Osteocyte (in vitro differentiated cells): ENCODE data around the gene PKP3. TPM values are rescaled to one million over a fixed set of nuclear protein-coding genes. Genes with fewer than 3 reads are reported as not detected.
A peak's percentile ranks its signal among the peaks of the same experiment; 100 is the strongest.

Source experiments
- DNase-seq: peaks from one replicate; pipeline ENCODE4 v3.0.0; 2021; ENCODE audit warnings: mixed read lengths; ENCODE audit not compliant: unreplicated experiment; ENCODE audit errors: extremely low spot score
- H3K27ac Mint-ChIP-seq: one replicate; pipeline ENCODE4 v1.8.0; 2021; ENCODE audit warnings: mild to moderate bottlenecking, mixed read lengths; ENCODE audit not compliant: unreplicated experiment
- H3K27me3 Mint-ChIP-seq: one replicate; pipeline ENCODE4 v1.8.0; 2021; ENCODE audit warnings: mixed read lengths; ENCODE audit not compliant: unreplicated experiment
- H3K36me3 Mint-ChIP-seq: one replicate; pipeline ENCODE4 v1.8.0; 2021; ENCODE audit warnings: mixed read lengths; ENCODE audit not compliant: unreplicated experiment
- H3K4me1 Mint-ChIP-seq: one replicate; pipeline ENCODE4 v1.8.0; 2021; ENCODE audit warnings: mixed read lengths; ENCODE audit not compliant: unreplicated experiment
- H3K4me3 Mint-ChIP-seq: one replicate; pipeline ENCODE4 v1.8.0; 2021; ENCODE audit warnings: mild to moderate bottlenecking, moderate library complexity, mixed read lengths; ENCODE audit not compliant: unreplicated experiment
- H3K9me3 Mint-ChIP-seq: one replicate; pipeline ENCODE4 v1.8.0; 2021; ENCODE audit warnings: mixed read lengths; ENCODE audit not compliant: unreplicated experiment
- total RNA-seq: library from RNA; stranded (reverse); gene quantifications from 2 replicates; pipeline ENCODE4 v1.2.1, GENCODE V29; 2021
- TF ChIP-seq, protein P1 (sequence below): fragments of 200-600 bp; sonication (generic); IDR thresholded peaks from 2 replicates; pipeline ENCODE4 v1.5.0; 2021; ENCODE audit warnings: antibody characterized with exemption, mild to moderate bottlenecking, moderate library complexity

Gene PKP3
- total RNA-seq, 1 donor from 2014 or later, result 0.40 TPM

DNA sequence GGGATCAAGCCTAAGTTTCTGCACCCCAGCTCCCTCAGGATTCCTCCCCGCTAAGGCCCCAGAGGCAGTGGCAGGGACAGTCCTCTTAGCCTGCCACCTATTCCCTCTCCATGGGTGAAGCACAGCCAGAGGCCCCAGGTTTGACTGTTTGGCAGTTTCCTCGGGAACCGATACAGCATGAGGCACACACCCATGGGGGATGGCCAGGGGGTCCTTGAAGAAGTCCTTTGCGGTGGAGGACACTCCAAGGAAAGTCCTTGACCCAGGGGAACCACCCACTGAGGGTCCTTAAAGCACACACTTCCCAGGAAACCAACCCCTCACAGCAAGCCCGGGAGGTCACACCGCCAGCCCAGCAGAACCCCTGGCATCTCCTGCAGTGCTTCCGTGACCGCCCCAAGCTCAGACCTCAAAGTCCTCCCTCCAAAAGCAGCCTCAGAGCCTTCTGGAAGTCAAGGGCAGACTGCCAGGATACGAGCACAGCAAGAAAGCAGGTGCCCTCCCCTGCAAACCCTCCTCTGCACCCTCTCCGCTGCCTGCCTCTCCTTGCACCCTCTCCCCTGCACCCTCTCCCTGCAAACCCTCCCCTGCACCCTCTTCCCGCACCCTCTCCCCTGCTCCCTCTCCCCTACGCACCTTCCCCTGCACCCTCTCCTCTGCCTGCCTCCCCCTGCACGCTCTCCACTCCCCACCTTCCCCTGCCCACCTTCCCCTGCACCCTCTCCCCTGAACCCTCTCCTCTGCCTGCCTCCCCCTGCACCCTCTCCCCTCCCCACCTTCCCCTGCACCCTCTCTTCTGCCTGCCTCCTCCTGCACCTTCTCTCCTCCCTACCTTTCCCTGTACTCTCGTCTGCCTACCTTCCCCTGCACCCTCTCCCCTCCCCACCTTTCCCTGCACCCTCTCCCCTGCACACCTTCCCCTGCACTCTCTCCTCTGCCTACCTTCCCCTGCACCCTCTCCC is 19.4 kb downstream of the PKP3 start:
- H3K27ac Mint-ChIP-seq, result no peak overlapping the region
- TF ChIP-seq, protein P1, sequence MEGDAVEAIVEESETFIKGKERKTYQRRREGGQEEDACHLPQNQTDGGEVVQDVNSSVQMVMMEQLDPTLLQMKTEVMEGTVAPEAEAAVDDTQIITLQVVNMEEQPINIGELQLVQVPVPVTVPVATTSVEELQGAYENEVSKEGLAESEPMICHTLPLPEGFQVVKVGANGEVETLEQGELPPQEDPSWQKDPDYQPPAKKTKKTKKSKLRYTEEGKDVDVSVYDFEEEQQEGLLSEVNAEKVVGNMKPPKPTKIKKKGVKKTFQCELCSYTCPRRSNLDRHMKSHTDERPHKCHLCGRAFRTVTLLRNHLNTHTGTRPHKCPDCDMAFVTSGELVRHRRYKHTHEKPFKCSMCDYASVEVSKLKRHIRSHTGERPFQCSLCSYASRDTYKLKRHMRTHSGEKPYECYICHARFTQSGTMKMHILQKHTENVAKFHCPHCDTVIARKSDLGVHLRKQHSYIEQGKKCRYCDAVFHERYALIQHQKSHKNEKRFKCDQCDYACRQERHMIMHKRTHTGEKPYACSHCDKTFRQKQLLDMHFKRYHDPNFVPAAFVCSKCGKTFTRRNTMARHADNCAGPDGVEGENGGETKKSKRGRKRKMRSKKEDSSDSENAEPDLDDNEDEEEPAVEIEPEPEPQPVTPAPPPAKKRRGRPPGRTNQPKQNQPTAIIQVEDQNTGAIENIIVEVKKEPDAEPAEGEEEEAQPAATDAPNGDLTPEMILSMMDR, result no peak
- DNase-seq, result no peak
- H3K27me3 Mint-ChIP-seq, result no peaks in the 10 kb centered on the region
- H3K9me3 Mint-ChIP-seq, result no peaks in the 10 kb centered on the region
- no peak overlapping the region for H3K4me3 Mint-ChIP-seq
- peaks cover 40% of the 10 kb centered on the region for H3K4me1 Mint-ChIP-seq
- H3K36me3 Mint-ChIP-seq, result no peaks in the 10 kb centered on the region

DNA sequence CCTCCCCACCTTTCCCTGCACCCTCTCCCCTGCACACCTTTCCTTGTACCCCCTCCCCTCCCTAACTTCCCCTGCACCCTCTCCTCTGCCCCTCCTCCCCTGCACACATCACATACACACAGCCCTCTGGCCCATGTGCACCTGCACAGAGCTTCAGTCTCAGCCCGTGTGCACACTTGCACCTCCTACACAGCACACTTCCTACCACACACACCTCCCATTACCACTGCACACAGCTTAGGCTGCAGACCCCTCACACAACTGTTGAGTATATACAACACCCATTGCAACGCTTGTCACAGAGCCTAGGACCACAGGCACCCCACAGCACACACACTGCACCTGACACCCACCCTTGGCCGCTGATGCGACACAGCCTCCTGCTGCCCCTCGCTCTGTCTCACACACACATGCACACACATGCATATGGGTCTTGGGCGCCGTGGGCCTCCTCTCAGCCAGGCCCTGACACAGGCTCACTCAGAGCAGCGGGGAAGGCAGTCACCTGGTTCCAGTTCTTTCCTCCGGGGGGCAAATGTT is 20.4 kb downstream of the PKP3 start:
- peaks cover 36% of the 10 kb centered on the region for H3K4me1 Mint-ChIP-seq
- TF ChIP-seq, protein P1, result no peak
- DNase-seq, result no peak
- H3K36me3 Mint-ChIP-seq, result no peaks in the 10 kb centered on the region
- no peak overlapping the region for H3K27ac Mint-ChIP-seq
- H3K9me3 Mint-ChIP-seq, result no peaks in the 10 kb centered on the region
- H3K4me3 Mint-ChIP-seq, result no peak overlapping the region
- H3K27me3 Mint-ChIP-seq, result no peaks in the 10 kb centered on the region

DNA sequence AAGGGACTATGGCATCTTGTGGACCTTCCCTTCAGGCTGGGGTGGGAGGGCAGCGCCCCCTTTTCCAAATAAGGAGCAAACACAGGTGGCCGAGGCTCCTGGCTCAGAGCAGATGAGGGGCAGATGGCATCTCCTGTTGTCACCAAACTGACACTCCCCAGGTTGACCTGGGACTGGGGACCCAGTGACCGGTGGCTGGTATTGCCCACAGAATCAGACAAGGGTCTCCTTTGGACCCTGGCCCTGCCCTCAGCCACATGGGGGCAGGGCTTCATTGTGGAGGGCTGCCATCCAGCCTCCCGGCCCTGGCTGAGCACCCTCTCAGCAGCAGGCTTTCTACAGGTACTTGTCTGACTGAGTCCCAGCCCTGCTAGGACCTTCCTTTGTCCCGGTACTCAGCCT is 21.6 kb downstream of the PKP3 start:
- peak overlapping the region; percentile 33 for H3K4me3 Mint-ChIP-seq
- H3K27ac Mint-ChIP-seq, result peak overlapping the region; percentile 10
- H3K36me3 Mint-ChIP-seq, result no peaks in the 10 kb centered on the region
- no peak for DNase-seq
- TF ChIP-seq, protein P1, result no peak
- no peaks in the 10 kb centered on the region for H3K27me3 Mint-ChIP-seq
- H3K9me3 Mint-ChIP-seq, result no peaks in the 10 kb centered on the region
- H3K4me1 Mint-ChIP-seq, result peaks cover 28% of the 10 kb centered on the region

DNA sequence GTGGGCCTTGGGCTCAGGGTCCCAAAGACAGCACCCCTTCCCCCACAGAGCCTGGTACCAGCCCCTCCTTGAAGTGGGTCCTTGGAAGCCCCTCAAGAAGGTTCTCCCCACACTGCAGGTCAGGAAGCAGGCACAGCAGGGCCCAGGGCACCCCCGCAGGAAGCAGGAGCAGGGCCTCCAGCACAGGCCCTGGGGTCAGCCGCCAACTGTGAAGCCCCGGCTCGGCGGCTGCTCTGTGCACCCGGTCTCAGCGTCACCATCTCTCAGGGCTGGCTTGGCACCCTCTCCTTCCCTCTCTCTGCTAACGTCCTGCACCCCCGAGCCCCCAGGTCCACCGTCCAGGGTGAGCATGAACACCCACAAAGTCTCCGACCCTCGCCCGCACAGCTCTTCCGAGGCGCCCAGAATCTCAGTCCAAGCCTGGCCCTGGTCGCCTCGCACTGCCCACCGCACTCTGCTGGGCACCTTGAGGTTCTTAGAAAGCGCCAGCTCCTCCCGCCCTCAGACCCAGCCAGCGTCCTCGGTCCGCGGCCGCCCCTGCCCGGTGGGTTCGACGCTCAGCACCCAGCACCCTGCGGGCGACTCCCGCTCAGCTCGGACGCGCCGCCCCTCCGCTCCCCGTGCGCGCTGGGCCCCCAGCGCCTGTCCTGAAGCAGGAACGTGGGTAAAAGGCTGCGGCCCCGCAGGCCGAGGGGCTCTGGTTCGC is 22.2 kb downstream of the PKP3 start:
- no peaks in the 10 kb centered on the region for H3K36me3 Mint-ChIP-seq
- TF ChIP-seq, protein P1, result no peak
- no peaks in the 10 kb centered on the region for H3K27me3 Mint-ChIP-seq
- no peaks in the 10 kb centered on the region for H3K9me3 Mint-ChIP-seq
- H3K4me1 Mint-ChIP-seq, result peaks cover 28% of the 10 kb centered on the region
- DNase-seq, result no peak
- H3K27ac Mint-ChIP-seq, result no peak overlapping the region
- H3K4me3 Mint-ChIP-seq, result peak overlapping the region; percentile 33
